PFSK-1 (cell line): ENCODE measurements around the gene DCAF8.

Experiments used
- FOXP2 ChIP-seq: optimal IDR thresholded peaks from 2 replicates; pipeline ENCODE3; 2011; ENCODE audit warnings: borderline replicate concordance, control low read depth, inconsistent platforms; ENCODE audit not compliant: insufficient read depth; ENCODE audit errors: extremely low read length, extremely low read depth
- POLR2AphosphoS5 ChIP-seq: IDR thresholded peaks from 2 replicates; pipeline ENCODE4 v1.6.1; 2012; ENCODE audit warnings: low read depth, mild to moderate bottlenecking, control low read depth, low read length, moderate library complexity
- SIN3A ChIP-seq: IDR thresholded peaks from 2 replicates; pipeline ENCODE4 v1.6.1; 2012; ENCODE audit warnings: mild to moderate bottlenecking, low read length, moderate library complexity, borderline replicate concordance; ENCODE audit not compliant: insufficient read depth
- TAF1 ChIP-seq: IDR thresholded peaks from 2 replicates; pipeline ENCODE4 v1.6.1; 2012; ENCODE audit warnings: low read length, control low read depth, borderline replicate concordance; ENCODE audit not compliant: insufficient read depth
- TF ChIP-seq, protein P1 (sequence below), 2 experiments: IDR thresholded peaks; 2 replicates each; pipeline versions ENCODE4 v1.6.1 to v1.8.0; 2011 to 2012; ENCODE audit warnings: low read depth in 2 of 2, low read length in 2 of 2, control low read depth in 1 of 2, inconsistent platforms in 1 of 2, mild to moderate bottlenecking in 1 of 2, moderate library complexity in 1 of 2; ENCODE audit not compliant: insufficient read depth in 1 of 2

DCAF8 gene

DNA sequence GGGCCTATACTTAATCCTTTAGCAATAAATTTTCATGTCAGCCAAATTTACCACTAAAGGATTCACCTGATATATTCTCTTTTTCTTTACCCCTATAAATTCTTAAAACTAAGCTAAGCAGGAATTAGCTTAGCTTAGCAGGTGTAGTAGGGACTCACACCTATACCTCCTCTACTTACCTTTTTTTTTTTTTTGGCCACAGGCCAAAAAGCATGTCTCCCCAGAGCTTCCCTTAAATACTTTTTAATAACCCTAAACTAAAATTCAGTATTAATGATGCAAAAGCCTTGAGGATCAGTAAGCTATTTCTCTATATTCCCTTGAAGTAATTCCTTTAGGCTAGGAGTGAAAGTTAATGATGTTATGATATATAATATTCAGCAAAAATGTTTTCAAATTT lies 33.9 kb downstream of the DCAF8 start:
- TF ChIP-seq TAF1 (no peak), SIN3A (no peak), FOXP2 (no peak), POLR2AphosphoS5 (no peak)
- TF ChIP-seq, protein P1, sequence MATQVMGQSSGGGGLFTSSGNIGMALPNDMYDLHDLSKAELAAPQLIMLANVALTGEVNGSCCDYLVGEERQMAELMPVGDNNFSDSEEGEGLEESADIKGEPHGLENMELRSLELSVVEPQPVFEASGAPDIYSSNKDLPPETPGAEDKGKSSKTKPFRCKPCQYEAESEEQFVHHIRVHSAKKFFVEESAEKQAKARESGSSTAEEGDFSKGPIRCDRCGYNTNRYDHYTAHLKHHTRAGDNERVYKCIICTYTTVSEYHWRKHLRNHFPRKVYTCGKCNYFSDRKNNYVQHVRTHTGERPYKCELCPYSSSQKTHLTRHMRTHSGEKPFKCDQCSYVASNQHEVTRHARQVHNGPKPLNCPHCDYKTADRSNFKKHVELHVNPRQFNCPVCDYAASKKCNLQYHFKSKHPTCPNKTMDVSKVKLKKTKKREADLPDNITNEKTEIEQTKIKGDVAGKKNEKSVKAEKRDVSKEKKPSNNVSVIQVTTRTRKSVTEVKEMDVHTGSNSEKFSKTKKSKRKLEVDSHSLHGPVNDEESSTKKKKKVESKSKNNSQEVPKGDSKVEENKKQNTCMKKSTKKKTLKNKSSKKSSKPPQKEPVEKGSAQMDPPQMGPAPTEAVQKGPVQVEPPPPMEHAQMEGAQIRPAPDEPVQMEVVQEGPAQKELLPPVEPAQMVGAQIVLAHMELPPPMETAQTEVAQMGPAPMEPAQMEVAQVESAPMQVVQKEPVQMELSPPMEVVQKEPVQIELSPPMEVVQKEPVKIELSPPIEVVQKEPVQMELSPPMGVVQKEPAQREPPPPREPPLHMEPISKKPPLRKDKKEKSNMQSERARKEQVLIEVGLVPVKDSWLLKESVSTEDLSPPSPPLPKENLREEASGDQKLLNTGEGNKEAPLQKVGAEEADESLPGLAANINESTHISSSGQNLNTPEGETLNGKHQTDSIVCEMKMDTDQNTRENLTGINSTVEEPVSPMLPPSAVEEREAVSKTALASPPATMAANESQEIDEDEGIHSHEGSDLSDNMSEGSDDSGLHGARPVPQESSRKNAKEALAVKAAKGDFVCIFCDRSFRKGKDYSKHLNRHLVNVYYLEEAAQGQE (IDR thresholded peaks at IDR 0.05; ENCODE audit: insufficient read depth in 1 of 2, low read depth in 2 of 2, low read length in 2 of 2): no peak

DNA sequence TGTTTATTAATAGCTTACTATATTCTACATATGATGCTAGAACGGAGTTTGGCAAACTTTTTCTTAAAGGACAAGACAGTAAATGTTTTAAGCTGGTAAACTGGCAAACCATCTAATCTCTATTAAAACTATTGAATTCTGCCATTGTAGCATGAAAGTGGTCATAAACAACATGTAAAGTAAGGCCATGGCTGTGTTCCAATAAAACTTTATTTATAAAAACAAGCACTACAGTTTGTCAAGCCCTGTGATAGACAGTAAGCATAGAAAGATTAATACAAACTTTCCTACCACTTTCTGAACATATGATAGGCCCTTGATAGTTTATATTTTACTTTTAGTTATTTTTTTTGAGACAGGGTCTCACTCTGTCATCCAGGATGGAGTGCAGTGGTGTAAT lies 34.8 kb downstream of the DCAF8 start:
- no peak for TF ChIP-seq TAF1
- TF ChIP-seq SIN3A: no peak
- no peak for TF ChIP-seq FOXP2
- TF ChIP-seq, protein P1 (IDR thresholded peaks at IDR 0.05; ENCODE audit: insufficient read depth in 1 of 2, low read depth in 2 of 2, low read length in 2 of 2): no peak
- TF ChIP-seq POLR2AphosphoS5: no peak

DNA sequence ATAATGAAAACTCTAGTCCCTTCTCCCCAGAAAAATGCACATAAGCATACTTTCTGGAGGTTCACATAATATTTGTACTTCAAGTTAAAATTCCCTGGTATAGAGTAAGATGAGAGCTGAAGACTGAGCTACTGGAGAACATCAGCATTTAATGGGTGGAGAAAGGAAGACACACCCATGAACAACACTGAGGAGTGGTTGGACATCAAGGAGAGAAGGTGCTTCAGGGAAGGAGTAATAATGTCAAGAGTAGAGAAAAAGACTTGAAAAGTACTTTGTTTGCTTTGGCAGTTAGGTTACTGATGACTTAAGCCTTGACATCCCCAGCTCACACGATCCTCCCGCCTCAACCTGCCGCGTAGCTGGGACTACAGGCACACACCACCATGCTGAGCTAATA lies 35.3 kb downstream of the DCAF8 start:
- TF ChIP-seq TAF1: no peak

DNA sequence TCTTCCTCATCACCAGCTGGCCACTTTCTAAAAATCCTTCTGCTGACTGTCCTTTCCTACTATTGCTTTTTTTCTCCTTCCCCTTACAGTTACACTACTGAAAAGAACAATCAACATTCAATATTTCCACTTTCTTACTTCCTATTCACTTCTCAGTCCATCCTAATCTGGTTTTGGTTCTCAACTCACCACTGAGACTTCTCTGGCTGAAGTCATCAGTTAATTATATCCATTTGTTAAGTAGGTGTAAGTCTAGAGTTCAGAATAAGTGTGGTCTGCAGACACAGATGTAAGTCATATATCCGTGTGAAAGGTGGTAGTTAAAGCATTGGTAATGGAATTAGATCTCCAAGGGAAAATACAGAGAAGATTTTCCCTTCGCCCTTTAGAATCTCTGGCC lies 35.7 kb downstream of the DCAF8 start:
- TF ChIP-seq FOXP2 (no peak), TAF1 (no peak), SIN3A (no peak), POLR2AphosphoS5 (no peak)
- TF ChIP-seq, protein P1 (IDR thresholded peaks at IDR 0.05; ENCODE audit: insufficient read depth in 1 of 2, low read depth in 2 of 2, low read length in 2 of 2): no peak

DNA sequence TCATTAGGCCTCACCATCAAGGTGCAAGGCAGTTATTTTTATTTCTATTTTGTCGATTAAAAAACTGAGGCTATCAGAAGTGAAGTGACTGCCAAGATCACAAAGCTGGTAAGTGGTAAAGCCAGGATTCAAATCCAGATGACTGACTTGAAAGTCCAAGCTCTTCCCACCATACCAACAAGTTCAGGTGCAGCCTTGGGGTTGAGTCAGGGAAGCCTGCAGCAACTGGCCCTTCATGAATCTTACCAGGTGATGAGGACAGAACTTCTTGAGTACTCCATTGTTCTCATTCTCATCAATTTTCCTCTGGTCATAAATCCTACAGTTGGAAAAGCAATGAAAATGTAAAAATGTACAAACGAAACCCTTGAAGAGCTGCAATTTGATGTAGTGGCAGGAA lies 37.0 kb downstream of the DCAF8 start:
- TF ChIP-seq FOXP2: no peak
- TF ChIP-seq, protein P1 (IDR thresholded peaks at IDR 0.05; ENCODE audit: insufficient read depth in 1 of 2, low read depth in 2 of 2, low read length in 2 of 2): no peak
- no peak for TF ChIP-seq SIN3A
- TF ChIP-seq TAF1: no peak
- no peak for TF ChIP-seq POLR2AphosphoS5
